K562 treated with DMSO at 1 percent for 12 hours (cell line): ENCODE measurements around the gene TNRC18. TPM values are rescaled to one million over a fixed set of nuclear protein-coding genes. Genes with fewer than 3 reads are reported as not detected.

Experiments used
- total RNA-seq: library from RNA; unstranded; fragments of 300-600 nt; gene quantifications from 2 replicates; pipeline ENCODE4 v1.2.3, GENCODE V29; 2022; ENCODE audit not compliant: insufficient read depth

The TNRC18 gene
- 10.2 and 37.7 TPM in 2 replicates for total RNA-seq

DNA sequence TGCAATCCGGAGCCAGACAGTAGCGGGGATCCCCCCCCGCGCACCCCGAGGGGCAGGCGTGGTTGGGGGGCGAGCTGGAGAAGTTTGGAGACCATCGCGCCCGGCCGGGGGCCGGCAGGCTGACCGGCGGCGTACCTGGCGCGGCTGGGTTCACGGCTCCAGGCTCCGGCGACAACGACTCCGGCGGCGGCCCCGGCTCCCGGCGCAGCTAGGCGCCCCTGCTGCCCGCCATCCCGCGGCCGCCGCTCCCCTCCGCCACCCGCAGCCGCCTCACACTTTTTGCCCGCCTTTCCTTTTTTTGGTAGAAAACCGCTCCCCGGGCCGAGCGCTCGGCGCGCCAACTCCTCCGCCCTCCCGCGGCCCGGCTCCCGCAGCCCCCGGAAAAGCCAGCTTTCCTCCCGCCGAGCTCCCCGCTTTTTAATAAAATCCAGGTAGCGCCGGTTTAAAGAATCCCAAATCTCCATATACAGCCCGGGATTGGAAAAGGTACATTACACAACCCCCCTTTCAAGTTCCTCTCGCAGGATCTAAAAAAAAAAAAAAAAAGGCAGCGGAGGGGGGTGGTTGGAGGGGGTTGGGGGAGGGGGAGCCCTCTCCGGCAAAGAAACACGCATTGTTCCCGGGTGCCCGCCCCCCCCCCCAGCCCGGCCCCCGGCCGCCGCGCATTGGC lies at the start of gene TNRC18:
TNRC18 (minus strand) TSS at position 529 of the 670 bp plus-strand sequence. CDS start 2,588 bp downstream, outside the sequence.

DNA sequence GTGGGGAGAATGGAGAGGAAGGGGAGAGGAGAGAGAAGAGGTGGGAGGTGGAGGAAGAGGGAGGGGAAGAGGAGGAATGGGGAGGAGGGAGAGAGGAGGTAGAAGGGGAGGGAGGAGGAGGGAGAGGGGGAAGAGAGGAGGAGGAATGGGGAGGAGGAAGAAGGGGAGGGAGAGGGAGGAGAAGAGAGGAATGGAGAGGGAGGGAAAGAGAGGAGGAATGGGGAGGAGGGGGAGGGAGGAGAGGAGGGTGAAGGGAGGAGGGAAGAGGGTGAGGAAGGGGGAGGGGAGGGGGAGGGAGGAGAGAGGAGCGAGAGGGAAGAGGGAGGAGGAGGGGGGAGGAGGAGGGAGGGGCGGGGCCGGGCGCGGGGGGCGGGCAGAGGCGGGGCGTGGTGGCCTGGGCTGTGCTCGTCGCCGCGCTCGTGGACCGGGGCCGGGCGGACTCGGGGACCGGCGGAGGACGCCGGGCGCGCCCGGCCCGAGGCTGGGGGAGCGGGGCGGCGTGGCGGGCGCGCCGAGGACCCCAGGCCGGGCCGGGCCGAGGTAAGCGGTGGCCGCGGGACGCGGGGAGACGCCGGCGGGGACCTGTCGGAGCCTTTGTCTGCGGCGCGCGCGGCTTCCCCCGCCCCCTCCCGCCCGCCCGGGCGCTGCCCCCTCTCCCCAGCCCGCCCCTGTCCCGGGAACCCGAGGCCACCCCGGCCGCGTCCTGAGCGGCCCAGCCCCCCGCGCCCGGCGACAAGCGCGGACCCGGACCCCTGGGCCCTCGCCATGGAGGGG lies 140.9 kb downstream of the TNRC18 start, which contains the start of gene SLC29A4:
SLC29A4 (plus strand) TSS at position 401 of the 774 bp plus-strand sequence. CDS start 4,874 bp downstream, outside the sequence.

Other genes with a start within 250 kb of the TNRC18 start
- 62.3 and 87.0 TPM in 2 replicates for gene WIPI2, start 233.6 kb downstream of the TNRC18 start, total RNA-seq
- gene SLC29A4, start 140.9 kb downstream of the TNRC18 start, total RNA-seq: 0.91 and 2.3 TPM in 2 replicates
- gene FBXL18, start 90.0 kb upstream of the TNRC18 start, total RNA-seq: 4.5 and 20.5 TPM in 2 replicates
- gene ACTB, start 106.8 kb upstream of the TNRC18 start, total RNA-seq: 1,909 and 2,517 TPM in 2 replicates
- 286 and 331 TPM in 2 replicates for gene FSCN1, start 169.0 kb upstream of the TNRC18 start, total RNA-seq